Sigmoid colon (tissue), 3 donors: Measurements from ENCODE around the gene ARRDC2.

ENCODE experiments used
- POLR2A ChIP-seq, 2 donors: fragments of 450-650 bp; IDR thresholded peaks; one replicate each; pipeline ENCODE4 v1.6.1; 2016; ENCODE audit warnings: antibody characterized with exemption in 2 of 2, mild to moderate bottlenecking in 2 of 2, moderate library complexity in 2 of 2
- TF ChIP-seq, protein P1 (sequence below), 4 experiments: fragments of 450-650 bp in 3 of 4; fragments of 200-600 bp in 1 of 4; IDR thresholded peaks; one replicate each; pipeline ENCODE4 v1.5.1; 2016 to 2019; ENCODE audit warnings: antibody characterized with exemption in 4 of 4, mild to moderate bottlenecking in 3 of 4, moderate library complexity in 2 of 4

DNA sequence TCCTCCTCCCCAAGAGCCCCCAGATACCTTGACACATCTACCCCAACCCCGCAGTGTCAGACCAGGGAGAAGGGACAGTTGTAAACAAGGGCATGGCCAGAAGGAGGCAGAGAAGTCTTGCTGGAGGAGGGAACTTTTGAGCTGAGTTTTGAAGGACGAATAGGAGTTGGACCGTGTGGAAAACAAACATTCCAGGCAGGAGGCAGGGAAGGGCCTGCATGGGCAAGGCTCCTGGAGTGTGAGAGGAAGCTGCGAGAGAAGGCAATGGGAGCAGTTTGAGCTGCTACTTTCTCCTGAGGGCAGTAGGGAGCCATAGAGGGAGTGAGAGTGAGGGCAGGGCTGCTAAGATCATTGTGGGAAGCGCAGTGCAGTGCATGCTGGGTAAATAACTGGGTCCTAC lies 55.5 kb downstream of the ARRDC2 start:
- TF ChIP-seq, protein P1, sequence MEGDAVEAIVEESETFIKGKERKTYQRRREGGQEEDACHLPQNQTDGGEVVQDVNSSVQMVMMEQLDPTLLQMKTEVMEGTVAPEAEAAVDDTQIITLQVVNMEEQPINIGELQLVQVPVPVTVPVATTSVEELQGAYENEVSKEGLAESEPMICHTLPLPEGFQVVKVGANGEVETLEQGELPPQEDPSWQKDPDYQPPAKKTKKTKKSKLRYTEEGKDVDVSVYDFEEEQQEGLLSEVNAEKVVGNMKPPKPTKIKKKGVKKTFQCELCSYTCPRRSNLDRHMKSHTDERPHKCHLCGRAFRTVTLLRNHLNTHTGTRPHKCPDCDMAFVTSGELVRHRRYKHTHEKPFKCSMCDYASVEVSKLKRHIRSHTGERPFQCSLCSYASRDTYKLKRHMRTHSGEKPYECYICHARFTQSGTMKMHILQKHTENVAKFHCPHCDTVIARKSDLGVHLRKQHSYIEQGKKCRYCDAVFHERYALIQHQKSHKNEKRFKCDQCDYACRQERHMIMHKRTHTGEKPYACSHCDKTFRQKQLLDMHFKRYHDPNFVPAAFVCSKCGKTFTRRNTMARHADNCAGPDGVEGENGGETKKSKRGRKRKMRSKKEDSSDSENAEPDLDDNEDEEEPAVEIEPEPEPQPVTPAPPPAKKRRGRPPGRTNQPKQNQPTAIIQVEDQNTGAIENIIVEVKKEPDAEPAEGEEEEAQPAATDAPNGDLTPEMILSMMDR (IDR thresholded peaks at IDR 0.05): no peak
- TF ChIP-seq POLR2A (IDR thresholded peaks at IDR 0.05): no peak
